G401 (cell line): ENCODE results near the gene GLIS2. TPM values are rescaled to one million over a fixed set of nuclear protein-coding genes. Genes with fewer than 3 reads are reported as not detected.

Experiments
- DNase-seq: peaks from one replicate; pipeline ENCODE4 v3.0.0-alpha.2; 2015; ENCODE audit warnings: low spot score
- in situ Hi-C: cut with HindIII; loops from 2 replicates; pipeline ENCODE4 v1.10.0; 2016; ENCODE audit warnings: low sequenced_read_pairs, mixed read lengths
- total RNA-seq: library from RNA; depleted of rRNA; stranded (reverse); fragments of >200 nt; shearing (Covaris generic); gene quantifications from 2 replicates; pipeline ENCODE4 v1.2.3, GENCODE V29; 2014

The GLIS2 gene
- total RNA-seq, 1 experiment from 2014 or later, result 0.44 TPM

- in situ Hi-C loops, result no loop called here
- DNase-seq, result no peak
Measured at GRCh38 chr16:4360538-4361021, 44.7 kb downstream of the GLIS2 start.

GRCh38 chr16:4361033-4361943 is 45.4 kb downstream of the GLIS2 start:
- in situ Hi-C loops, result no loop called here
- DNase-seq, result no peak

DNA sequence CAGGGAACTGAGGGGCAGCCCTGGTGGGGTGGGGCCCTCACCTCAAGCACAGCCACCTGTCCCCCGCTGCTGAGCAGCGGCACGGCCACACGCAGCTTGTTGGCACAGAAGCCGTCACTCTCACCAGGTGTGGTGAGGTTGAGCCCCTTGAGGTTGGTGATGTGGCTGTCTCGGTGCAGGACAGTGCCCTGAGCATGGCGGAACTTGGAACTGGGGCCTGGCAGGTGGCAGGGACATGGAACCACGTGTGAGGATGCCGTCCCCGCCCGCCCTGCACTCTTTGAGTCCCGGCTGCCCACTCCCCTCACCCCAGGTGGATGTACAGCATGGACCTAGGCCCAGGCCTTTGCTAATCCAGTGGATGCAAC is 46.1 kb downstream of the GLIS2 start:
- DNase-seq, result no peak
- in situ Hi-C loops, result no loop called here

DNA sequence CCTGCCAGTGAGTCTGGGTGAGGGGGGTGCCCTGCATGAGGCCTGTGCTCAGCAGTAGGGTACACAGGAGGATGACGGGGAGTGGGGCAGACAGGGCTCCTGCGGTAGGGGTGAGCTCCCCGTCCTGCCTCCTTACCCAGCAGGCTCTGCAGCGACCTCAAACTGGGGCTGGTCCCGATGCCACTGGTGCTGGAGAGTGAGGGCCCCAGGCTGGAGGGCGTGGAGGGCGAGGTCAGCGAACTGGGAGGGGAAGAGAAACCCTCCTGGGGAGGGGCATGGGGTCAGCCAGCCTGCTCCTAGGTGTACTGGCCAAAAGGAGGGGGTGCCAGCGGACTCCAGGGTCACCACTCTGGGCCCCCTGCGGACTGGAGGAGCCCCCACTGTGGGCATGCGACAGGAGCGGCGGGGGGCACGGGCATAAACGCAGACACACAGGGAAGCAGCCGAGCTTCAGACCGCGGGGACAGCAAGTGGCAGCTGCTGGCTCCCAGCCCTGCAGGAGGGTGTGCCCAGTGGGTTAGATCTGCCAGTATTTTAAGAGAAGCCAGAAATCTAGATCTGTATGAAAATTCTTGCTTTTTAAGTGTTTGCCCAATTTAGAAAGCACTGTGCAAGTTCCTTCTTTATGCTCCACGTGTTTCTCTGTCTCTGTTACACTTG is 46.7 kb downstream of the GLIS2 start:
- in situ Hi-C loops, result no loop called here
- no peak for DNase-seq

- DNase-seq, result no peak
- in situ Hi-C loops, result no loop called here
Measured at GRCh38 chr16:4364196-4365013, 48.5 kb downstream of the GLIS2 start.

DNA sequence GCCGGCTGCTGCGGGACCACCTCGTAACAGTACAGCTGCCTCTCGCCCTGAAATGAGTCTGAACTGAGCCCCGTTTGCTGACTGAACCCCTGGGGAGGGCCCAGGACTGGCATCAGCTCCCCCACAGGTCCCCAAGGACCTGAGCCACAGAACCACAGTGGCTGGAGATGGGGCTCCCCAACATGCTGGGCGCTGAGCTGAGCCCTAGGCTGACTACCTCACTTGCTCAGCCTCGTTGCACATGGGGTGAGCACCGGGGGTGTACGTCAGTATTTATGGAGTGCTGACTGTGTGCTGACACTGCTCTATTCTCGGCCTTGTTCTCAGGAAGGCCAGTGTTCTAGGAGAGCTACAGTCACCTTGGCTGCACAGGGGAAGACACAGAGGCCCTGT is 49.1 kb downstream of the GLIS2 start:
- DNase-seq, result no peak
- in situ Hi-C loops, result no loop called here

- no peak for DNase-seq
- in situ Hi-C loops, result no loop called here
Measured at GRCh38 chr16:4365615-4366014, 49.7 kb downstream of the GLIS2 start.

DNA sequence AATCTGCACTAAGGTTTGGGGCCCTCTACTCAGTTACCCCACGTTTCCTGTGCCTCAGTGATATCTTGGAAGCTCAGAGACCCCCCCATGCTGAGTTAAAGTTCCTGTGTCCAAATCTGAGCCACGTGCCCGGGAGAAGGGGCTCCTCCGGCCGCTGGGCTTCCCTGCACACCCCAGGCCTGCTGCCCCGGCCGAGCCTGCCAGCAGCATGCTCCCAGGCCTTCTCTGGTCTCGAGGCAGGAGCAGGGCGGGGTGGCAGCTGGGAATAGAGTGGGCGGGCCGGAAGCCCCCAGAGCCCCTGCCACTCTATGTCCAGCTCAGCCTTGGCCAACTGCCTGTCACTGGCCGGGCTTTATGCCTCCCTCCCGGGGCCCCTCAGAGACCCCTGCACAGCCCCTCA is 50.1 kb downstream of the GLIS2 start:
- no peak for DNase-seq
- in situ Hi-C loops, result no loop called here

- DNase-seq, result no peak
- in situ Hi-C loops, result no loop called here
Measured at GRCh38 chr16:4367393-4367856, 51.6 kb downstream of the GLIS2 start.

DNA sequence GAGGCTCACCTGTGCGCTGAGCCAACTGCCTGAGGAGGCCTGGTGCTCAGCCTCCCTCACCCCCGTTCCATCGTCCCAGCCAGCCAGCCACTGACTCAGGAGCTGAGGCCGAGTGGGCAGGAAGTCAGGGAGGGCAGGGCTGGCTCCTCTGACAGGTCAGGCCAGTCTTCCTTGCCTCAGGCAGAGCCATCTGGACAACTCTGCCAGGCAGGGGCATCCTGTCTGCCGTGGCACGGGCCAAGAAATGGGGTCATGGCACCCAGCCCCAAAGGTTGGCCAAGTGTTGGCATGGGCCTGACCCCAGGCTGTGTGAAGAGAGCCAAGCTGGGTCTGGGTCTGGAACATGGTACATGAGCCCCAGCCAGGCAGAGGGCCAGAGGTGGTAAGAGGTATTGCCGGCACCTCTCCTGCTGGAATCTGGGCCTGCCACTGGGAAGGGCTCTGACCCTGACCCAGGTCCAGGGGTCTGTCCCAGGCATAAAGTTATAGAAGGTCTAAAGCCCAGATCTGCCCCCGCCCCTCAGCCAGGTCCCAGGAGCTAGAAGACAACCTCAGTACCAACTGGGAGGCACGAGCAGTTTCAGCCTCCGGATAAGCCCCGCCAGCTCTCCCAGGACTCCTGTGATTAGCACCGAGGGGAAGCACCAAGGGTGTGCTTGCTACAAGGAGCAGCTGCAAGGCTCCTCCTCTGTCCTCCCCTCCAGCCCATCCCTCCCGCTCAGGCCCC is 53.3 kb downstream of the GLIS2 start:
- DNase-seq, result peak; percentile 52
- in situ Hi-C loops, result no loop called here

- in situ Hi-C loops, result no loop called here
Measured at GRCh38 chr16:4370151-4370550, 54.3 kb downstream of the GLIS2 start.

DNA sequence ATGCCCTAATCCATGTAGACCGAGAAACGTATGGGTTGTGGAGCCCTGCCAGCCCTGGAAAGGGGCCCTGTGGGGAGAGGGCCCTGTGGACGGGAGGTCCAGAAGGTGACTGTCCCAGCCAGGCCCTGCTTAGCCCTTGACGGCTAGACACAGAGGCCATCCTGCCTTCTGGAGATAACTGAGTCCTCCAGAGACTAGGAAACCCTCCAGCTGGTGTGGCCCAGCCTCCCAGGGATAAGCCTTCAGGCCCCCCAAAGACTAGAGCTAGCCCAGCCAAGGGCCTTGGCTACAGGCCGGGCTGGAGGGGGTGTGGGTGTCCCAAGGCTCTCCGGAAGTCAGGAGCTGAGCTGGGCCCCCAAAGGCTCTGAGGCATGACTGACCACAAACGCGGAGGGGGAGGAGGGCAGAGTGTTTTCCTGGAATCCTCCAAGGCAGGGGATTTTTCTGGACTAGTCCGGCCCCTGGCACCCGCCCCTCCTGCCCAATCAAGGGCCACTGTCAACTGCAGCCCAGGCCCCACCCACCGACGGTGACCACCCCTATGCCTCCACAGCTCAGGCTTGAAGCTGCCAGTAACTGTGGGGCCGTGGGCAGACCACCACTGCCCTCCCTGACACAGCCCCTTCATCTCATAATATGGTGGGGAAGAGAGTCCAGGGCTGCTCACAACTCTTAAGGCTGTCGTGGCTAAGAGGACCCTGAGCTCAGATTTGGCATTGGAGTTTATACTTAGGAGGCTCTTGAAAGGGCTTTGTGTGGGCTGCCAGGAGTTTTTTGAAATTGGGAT is 54.9 kb downstream of the GLIS2 start:
- no peak for DNase-seq
- in situ Hi-C loops, result no loop called here

More at GRCh38 chr16:4370151-4370550, 54.3 kb downstream of the GLIS2 start:
- no peak for DNase-seq

DNA sequence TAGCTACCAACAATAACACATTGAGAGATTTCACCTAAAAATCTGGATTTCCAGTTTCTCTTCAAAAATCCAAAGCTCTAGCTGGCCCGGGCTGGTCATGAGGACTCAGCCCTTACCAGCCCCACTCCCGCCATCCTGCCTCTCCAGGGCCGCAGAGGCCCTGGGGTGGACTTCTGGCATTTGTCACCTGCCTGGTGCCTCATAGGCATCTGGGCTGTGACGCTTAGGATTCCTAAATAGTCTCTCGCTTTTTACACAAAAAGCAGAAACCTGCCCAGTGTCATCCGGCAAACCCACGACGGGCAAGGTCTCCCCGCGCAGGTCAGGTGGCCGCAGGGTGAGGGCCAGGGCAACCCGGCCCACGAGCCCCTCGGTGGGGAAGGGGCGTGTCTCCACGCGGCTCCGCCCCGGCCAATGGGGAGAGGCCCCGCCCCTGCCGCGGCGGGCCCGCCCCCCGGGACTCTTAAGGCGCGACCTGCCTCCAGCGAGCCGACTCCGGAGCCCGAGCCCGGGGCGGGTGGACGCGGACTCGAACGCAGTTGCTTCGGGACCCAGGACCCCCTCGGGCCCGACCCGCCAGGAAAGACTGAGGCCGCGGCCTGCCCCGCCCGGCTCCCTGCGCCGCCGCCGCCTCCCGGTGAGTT is 55.6 kb downstream of the GLIS2 start, which contains the start of gene VASN:
VASN (plus strand) TSS at position 492 of the 644 bp plus-strand sequence. CDS start 9,030 bp downstream, outside the sequence.
- peak; percentile 68 for DNase-seq
- in situ Hi-C loops, result no loop called here

DNA sequence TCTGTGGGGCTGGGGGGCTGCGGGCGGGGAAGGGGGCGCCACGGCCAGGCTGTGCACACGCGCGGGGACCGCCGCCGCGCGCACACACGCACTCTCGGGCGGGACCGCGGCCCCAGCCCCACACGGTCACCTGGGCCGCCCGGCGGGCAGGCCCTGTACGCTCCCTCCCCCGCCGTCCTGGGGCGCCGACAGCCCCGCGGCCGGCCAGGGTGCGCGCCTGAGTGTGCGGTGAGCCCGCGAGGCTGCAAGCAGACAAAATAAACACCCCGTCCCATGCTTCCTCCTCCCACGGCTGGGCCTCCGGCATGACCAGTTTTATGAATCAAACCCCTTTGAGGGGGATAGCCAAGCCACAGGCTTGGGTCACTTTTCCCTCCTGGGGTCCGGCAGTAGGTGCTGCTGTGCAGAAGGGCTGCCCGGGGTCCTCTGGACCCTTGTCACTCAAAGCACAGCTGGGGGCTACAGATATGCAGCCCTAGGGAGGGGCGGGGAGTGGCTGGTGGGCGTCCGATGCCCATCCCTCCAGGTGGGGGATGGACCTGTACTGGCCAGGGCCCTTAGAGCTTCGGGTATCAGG is 56.2 kb downstream of the GLIS2 start:
- DNase-seq, result no peak
- in situ Hi-C loops, result no loop called here

GRCh38 chr16:4372578-4373355 is 56.9 kb downstream of the GLIS2 start:
- no peak for DNase-seq
- in situ Hi-C loops, result no loop called here

- no peak for DNase-seq
Measured at GRCh38 chr16:4373356-4373908, 57.6 kb downstream of the GLIS2 start.

More at GRCh38 chr16:4373356-4373908, 57.6 kb downstream of the GLIS2 start:
- in situ Hi-C loops, result no loop called here
